A549 (cell line): ENCODE measurements around the gene SMC5. TPM values are rescaled to one million over a fixed set of nuclear protein-coding genes. Genes with fewer than 3 reads are reported as not detected.

ENCODE experiments used
- ATAC-seq, 2 experiments: fragments of 200-7000 bp in 1 of 2; fragments of >200 bp in 1 of 2; cut with Nextera tagmentation in 1 of 2; cut with Tn5 transposase in 1 of 2; 3 replicates each; pipeline versions ENCODE4 v1.8.0 to v1.9.1; 2018 to 2020; ENCODE audit warnings: mild to moderate bottlenecking in 1 of 2, moderate library complexity in 1 of 2
- CTCF ChIA-PET: fragments of 300-600 bp; sonication (Branson Sonifier 250); formaldehyde crosslinking; extraction: SDS; loops from one replicate; lab custom pipeline; 2021; ENCODE audit warnings: antibody characterized with exemption, inconsistent platforms; lab: Yijun Ruan, JAX
- POLR2A ChIA-PET: fragments of 350-600 bp; formaldehyde crosslinking; extraction: SDS; loops from one replicate; lab custom pipeline; 2021; ENCODE audit warnings: antibody characterized with exemption, inconsistent platforms; lab: Yijun Ruan, JAX
- DNase-seq, 2 experiments: peaks; one replicate each; pipeline versions ENCODE4 v3.0.0 to v3.0.0-alpha.2; 2011 to 2016; ENCODE audit warnings: low read depth in 1 of 2, low spot score in 1 of 2
- FAIRE-seq: peaks from 2 replicates; lab custom pipeline; 2011; peaks lifted over from hg19 to GRCh38; lab: Jason Lieb, UNC
- H3K27ac ChIP-seq, 2 experiments: fragments of >200 bp; sonication (Bioruptor Twin); formaldehyde crosslinking; 3 replicates each; pipeline ENCODE4 v1.5.1; 2016 to 2017
- H3K4me1 ChIP-seq: fragments of >200 bp; sonication (Bioruptor Twin); formaldehyde crosslinking; 3 replicates; pipeline ENCODE4 v1.6.1; 2016
- H3K4me2 ChIP-seq: fragments of >200 bp; sonication (Bioruptor Twin); formaldehyde crosslinking; 3 replicates; pipeline ENCODE4 v1.6.1; 2016
- H3K4me3 ChIP-seq: fragments of >200 bp; sonication (Bioruptor Twin); formaldehyde crosslinking; 3 replicates; pipeline ENCODE4 v1.5.1; 2016
- H3K9me3 ChIP-seq: fragments of >200 bp; sonication (Bioruptor Twin); formaldehyde crosslinking; 3 replicates; pipeline ENCODE4 v1.6.1; 2016
- BHLHE40 ChIP-seq: IDR thresholded peaks from 2 replicates; pipeline ENCODE4 v1.6.1; 2012; ENCODE audit warnings: low read depth, low read length, inconsistent platforms
- CBX8 ChIP-seq: fragments of 200-600 bp; sonication (generic); IDR thresholded peaks from 2 replicates; pipeline ENCODE4 v1.6.1; 2016
- CEBPB ChIP-seq, 2 experiments: fragments of >200 bp in 1 of 2; sonication (Bioruptor Twin) in 1 of 2; formaldehyde crosslinking in 1 of 2; IDR thresholded peaks; 2 replicates each; pipeline ENCODE4 v1.6.1; 2012 to 2016
- EHF ChIP-seq: fragments of 250-450 bp; sonication (Bioruptor Pico); IDR thresholded peaks from 2 replicates; pipeline ENCODE4 v1.5.0; 2020; ENCODE audit warnings: mild to moderate bottlenecking
- EHMT2 ChIP-seq: fragments of 200-600 bp; sonication (generic); IDR thresholded peaks from 2 replicates; pipeline ENCODE4 v1.6.1; 2016; ENCODE audit warnings: antibody characterized with exemption, low read depth, mild to moderate bottlenecking, moderate library complexity
- EP300 ChIP-seq, 2 experiments: fragments of >200 bp; sonication (Bioruptor Twin); formaldehyde crosslinking; IDR thresholded peaks; 2 replicates in 1 of 2; 3 replicates in 1 of 2; pipeline ENCODE4 v1.6.1; 2016 to 2017
- FOSL2 ChIP-seq, 2 experiments: fragments of 450-650 bp in 1 of 2; fragments of >200 bp in 1 of 2; sonication (Bioruptor Twin) in 1 of 2; formaldehyde crosslinking; IDR thresholded peaks; 2 replicates each; pipeline versions ENCODE4 v1.5.0 to v1.6.1; 2016 to 2020; ENCODE audit warnings: mild to moderate bottlenecking in 1 of 2, moderate library complexity in 1 of 2
- FOXS1 ChIP-seq: fragments of 250-450 bp; sonication (Bioruptor Pico); IDR thresholded peaks from 2 replicates; pipeline ENCODE4 v1.5.0; 2020; ENCODE audit warnings: mild to moderate bottlenecking, moderate library complexity
- GATA3 ChIP-seq: IDR thresholded peaks from 2 replicates; pipeline ENCODE4 v1.6.1; 2012; ENCODE audit warnings: borderline replicate concordance
- HEYL ChIP-seq: fragments of 250-450 bp; sonication (Bioruptor Pico); IDR thresholded peaks from 2 replicates; pipeline ENCODE4 v1.8.0; 2021; ENCODE audit warnings: mild to moderate bottlenecking, moderate library complexity
- HOXB13 ChIP-seq: fragments of 250-450 bp; sonication (Bioruptor Pico); IDR thresholded peaks from 2 replicates; pipeline ENCODE4 v1.5.0; 2020; ENCODE audit warnings: low read depth, mild to moderate bottlenecking, moderate library complexity
- HOXB5 ChIP-seq: fragments of 250-450 bp; sonication (Bioruptor Pico); IDR thresholded peaks from 2 replicates; pipeline ENCODE4 v1.5.0; 2020; ENCODE audit warnings: mild to moderate bottlenecking, moderate library complexity
- JUNB ChIP-seq: fragments of >200 bp; sonication (Bioruptor Twin); formaldehyde crosslinking; IDR thresholded peaks from 2 replicates; pipeline ENCODE4 v1.6.1; 2016
- KDM5A ChIP-seq: fragments of 200-600 bp; sonication (generic); IDR thresholded peaks from 2 replicates; pipeline ENCODE4 v1.6.1; 2016; ENCODE audit warnings: antibody characterized with exemption, mild to moderate bottlenecking
- MAFK ChIP-seq: fragments of 450-650 bp; IDR thresholded peaks from 2 replicates; pipeline ENCODE4 v1.6.1; 2014; ENCODE audit not compliant: partially characterized antibody
- MYC ChIP-seq: IDR thresholded peaks from 2 replicates; pipeline ENCODE4 v1.6.1; 2012; ENCODE audit warnings: mild to moderate bottlenecking, inconsistent platforms, low read length, improper control_type of control experiment, borderline replicate concordance
- NFE2L2 ChIP-seq: fragments of 150-350 bp; conservative IDR thresholded peaks from 2 replicates; pipeline ENCODE4 v1.6.1; 2014; ENCODE audit warnings: low read length
- NR3C1 ChIP-seq: fragments of >200 bp; sonication (Bioruptor Twin); formaldehyde crosslinking; IDR thresholded peaks from 3 replicates; pipeline ENCODE4 v1.6.1; 2017
- PHF8 ChIP-seq: fragments of 200-600 bp; sonication (generic); IDR thresholded peaks from 2 replicates; pipeline ENCODE4 v1.6.1; 2016; ENCODE audit warnings: low read depth, mild to moderate bottlenecking, antibody characterized with exemption, moderate library complexity, borderline replicate concordance
- POLR2A ChIP-seq: IDR thresholded peaks from 2 replicates; pipeline ENCODE4 v1.6.1; 2012; ENCODE audit warnings: mild to moderate bottlenecking, low read length
- RARB ChIP-seq: fragments of 250-450 bp; sonication (Bioruptor Pico); IDR thresholded peaks from 2 replicates; pipeline ENCODE4 v1.8.0; 2021; ENCODE audit warnings: mild to moderate bottlenecking, moderate library complexity
- RFX5 ChIP-seq: fragments of 450-650 bp; IDR thresholded peaks from 2 replicates; pipeline ENCODE4 v1.7.1; 2014; ENCODE audit warnings: antibody characterized with exemption, mild to moderate bottlenecking, moderate library complexity
- RNF2 ChIP-seq: fragments of 200-600 bp; sonication (generic); IDR thresholded peaks from 2 replicates; pipeline ENCODE4 v1.6.1; 2016; ENCODE audit warnings: low read depth, mild to moderate bottlenecking, antibody characterized with exemption, moderate library complexity, borderline replicate concordance
- SMC3 ChIP-seq: fragments of >200 bp; sonication (Bioruptor Twin); formaldehyde crosslinking; IDR thresholded peaks from 3 replicates; pipeline ENCODE4 v1.6.1; 2018; ENCODE audit warnings: inconsistent platforms
- TFCP2L1 ChIP-seq: fragments of 250-450 bp; sonication (Bioruptor Pico); IDR thresholded peaks from 2 replicates; pipeline ENCODE4 v1.5.0; 2021; ENCODE audit warnings: mild to moderate bottlenecking
- ZNF302 ChIP-seq: fragments of 250-450 bp; sonication (Bioruptor Pico); IDR thresholded peaks from 2 replicates; pipeline ENCODE4 v1.9.0; 2021; ENCODE audit warnings: inconsistent platforms, mild to moderate bottlenecking, moderate library complexity
- ZSCAN20 ChIP-seq: fragments of 250-450 bp; sonication (Bioruptor Pico); IDR thresholded peaks from 2 replicates; pipeline ENCODE4 v1.8.0; 2022; ENCODE audit warnings: mild to moderate bottlenecking, moderate library complexity
- WGBS: methylation state at CpG from one replicate; pipeline ENCODE4 v1.1.6; 2017; ENCODE audit errors: missing lambda C conversion rate; 5-methylcytosine and 5-hydroxymethylcytosine counted together
- polyA plus RNA-seq, 4 experiments: library from polyadenylated mRNA; depleted of rRNA in 3 of 4; stranded (reverse); fragments of >200 nt; fragmentation: RNase III in 1 of 4; extraction: RNeasy Plus Mini Kit Qiagen cat#74134 plus additional on column Dnase treatment in 1 of 4; gene quantifications; 2 replicates in 3 of 4; 3 replicates in 1 of 4; pipeline ENCODE4 v1.2.3, GENCODE V29; 2011 to 2017
- TF ChIP-seq, protein P1 (sequence below): fragments of >200 bp; sonication (Bioruptor Twin); formaldehyde crosslinking; IDR thresholded peaks from 2 replicates; pipeline ENCODE4 v1.6.1; 2016
- TF ChIP-seq, protein P2 (sequence below): IDR thresholded peaks from 2 replicates; pipeline ENCODE4 v1.6.1; 2012; ENCODE audit warnings: low read depth, borderline replicate concordance
- TF ChIP-seq, protein P3 (sequence below): fragments of 250-450 bp; sonication (Bioruptor Pico); IDR thresholded peaks from 2 replicates; pipeline ENCODE4 v1.5.0; 2020; ENCODE audit warnings: low read depth, mild to moderate bottlenecking, moderate library complexity

The SMC5 gene
- polyA plus RNA-seq, 2 of the 4 experiments (the other 2 are of a cell fraction) = 17.4 to 28.0 TPM

DNA sequence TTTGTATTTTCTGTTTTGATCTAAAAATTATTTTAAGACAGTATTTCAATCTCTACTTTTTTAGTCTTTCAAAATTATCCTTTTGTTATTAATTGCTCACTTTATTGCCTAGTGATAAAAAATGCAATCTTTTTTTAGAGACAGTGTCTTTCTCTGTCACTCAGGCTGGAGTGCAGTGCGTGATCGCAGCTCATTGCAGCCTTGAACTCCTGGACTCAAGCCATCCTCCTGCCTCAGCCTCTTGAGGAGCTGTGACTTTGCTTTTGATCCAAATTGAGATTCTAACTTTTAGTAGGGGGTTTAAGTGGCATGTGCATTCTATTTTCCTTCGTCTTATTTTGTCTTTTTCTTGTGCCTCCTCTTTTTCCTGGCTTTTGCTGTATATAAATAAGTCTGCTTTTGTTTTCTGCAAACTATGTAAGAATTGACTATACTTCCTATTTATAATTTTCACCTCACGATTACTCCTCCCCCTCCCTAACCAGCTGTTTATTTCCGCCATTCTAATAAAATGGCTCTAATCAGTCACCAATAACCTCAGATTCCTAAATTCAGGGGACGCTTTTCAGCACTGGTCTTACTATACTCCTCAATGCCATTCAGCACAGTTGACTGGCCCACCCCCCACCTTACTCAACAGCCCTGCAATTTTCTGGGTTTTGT lies 123.4 kb downstream of the SMC5 start:
- 85% methylated on average over 6 of the region's 6 CpGs for WGBS
- no peak overlapping the region for H3K4me3 ChIP-seq
- DNase-seq = no peak
- POLR2A ChIA-PET = no interaction called here
- CTCF ChIA-PET = interaction anchor here (0.7 to 1.0 kb wide), 2 partner anchors 22 to 30 kb away, joined by 3 read pairs; no protein-coding TSS in a partner anchor
- no peaks in the 10 kb centered on the region for H3K9me3 ChIP-seq
- no peaks in the 10 kb centered on the region for H3K4me1 ChIP-seq
- FAIRE-seq = no peak
- no peak overlapping the region for H3K27ac ChIP-seq
- no peak for ATAC-seq
- TF ChIP-seq, protein P1, sequence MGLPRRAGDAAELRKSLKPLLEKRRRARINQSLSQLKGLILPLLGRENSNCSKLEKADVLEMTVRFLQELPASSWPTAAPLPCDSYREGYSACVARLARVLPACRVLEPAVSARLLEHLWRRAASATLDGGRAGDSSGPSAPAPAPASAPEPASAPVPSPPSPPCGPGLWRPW = no peak
- TF ChIP-seq, protein P2, sequence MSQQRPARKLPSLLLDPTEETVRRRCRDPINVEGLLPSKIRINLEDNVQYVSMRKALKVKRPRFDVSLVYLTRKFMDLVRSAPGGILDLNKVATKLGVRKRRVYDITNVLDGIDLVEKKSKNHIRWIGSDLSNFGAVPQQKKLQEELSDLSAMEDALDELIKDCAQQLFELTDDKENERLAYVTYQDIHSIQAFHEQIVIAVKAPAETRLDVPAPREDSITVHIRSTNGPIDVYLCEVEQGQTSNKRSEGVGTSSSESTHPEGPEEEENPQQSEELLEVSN = no peak
- TF ChIP-seq HOXB5 (CRISPR knock-in tag) = no peak
- TF ChIP-seq POLR2A = no peak
- no peak for TF ChIP-seq NFE2L2
- TF ChIP-seq ZSCAN20 (CRISPR knock-in tag) = no peak
- no peak for TF ChIP-seq RNF2
- TF ChIP-seq SMC3 = no peak
- TF ChIP-seq HOXB13 (CRISPR knock-in tag) = no peak
- no peak for TF ChIP-seq KDM5A
- TF ChIP-seq NR3C1 = no peak
- TF ChIP-seq, protein P3, sequence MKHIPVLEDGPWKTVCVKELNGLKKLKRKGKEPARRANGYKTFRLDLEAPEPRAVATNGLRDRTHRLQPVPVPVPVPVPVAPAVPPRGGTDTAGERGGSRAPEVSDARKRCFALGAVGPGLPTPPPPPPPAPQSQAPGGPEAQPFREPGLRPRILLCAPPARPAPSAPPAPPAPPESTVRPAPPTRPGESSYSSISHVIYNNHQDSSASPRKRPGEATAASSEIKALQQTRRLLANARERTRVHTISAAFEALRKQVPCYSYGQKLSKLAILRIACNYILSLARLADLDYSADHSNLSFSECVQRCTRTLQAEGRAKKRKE (CRISPR knock-in tag) = no peak
- no peak for TF ChIP-seq MAFK
- no peak for TF ChIP-seq JUNB
- no peak for TF ChIP-seq FOXS1 (CRISPR knock-in tag)
- H3K4me2 ChIP-seq = no peak overlapping the region

DNA sequence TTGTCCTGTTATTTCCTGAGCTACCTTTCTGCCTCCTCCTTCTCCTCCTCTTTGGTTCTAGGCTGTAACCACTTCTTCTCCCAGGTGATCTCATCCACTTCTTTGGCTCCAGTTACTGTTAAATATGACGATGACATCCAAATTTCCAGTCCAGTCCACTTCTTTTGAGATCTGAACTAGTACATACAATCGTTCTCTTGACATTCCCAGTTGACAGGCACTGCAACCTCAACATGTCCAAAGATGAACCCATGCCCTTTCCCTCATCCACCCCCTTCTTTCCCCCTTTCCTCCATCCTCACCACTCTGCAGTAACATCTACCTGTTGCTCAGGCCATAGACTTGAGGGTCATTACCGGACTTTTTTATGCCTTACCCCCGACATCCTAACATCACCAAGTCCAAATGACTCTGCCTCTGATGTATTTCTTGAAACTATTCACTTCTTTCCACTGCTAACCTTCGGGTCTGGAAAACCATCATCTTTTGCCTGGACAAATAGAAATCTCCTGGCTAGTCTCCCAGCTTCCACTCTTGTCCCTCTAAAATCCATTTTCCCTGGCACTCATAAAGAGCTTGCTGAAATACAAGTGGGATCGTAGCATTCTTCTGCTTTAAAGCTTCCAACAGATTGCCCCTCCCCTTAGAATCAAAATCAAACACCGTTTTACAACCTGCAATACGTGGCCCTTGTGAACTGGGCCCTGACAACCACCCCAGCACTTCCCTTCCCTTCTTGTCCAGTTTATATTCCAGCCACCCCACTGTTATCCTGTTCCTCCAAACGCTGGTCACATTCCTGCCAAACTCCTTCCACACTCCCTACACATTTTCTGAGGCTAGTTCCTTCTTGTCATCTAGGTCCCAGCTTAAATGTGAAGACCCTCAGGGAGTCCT lies 124.2 kb downstream of the SMC5 start:
- Histone ChIP-seq H3K4me3 (no peak overlapping the region), H3K9me3 (no peaks in the 10 kb centered on the region), H3K4me2 (no peak overlapping the region), H3K4me1 (no peaks in the 10 kb centered on the region), H3K27ac (no peak overlapping the region)
- ATAC-seq (no peak), DNase-seq (no peak), FAIRE-seq (no peak)
- POLR2A ChIA-PET = no interaction called here
- CTCF ChIA-PET = interaction anchor here (0.6 to 1.6 kb wide), 5 partner anchors 19 to 102 kb away, joined by 3 to 6 read pairs (median 3); no protein-coding TSS in a partner anchor
- WGBS = 62% methylated on average over 9 of the region's 9 CpGs
- TF ChIP-seq ZNF302 (CRISPR knock-in tag) = no peak
- TF ChIP-seq BHLHE40 = no peak
- TF ChIP-seq CBX8 = no peak
- TF ChIP-seq RFX5 = no peak
- no peak for TF ChIP-seq EHMT2
- TF ChIP-seq HEYL (CRISPR knock-in tag) = no peak
- no peak for TF ChIP-seq TFCP2L1 (CRISPR knock-in tag)
- no peak for TF ChIP-seq NR3C1
- no peak for TF ChIP-seq CEBPB (IDR thresholded peaks at IDR 0.05)
- TF ChIP-seq RARB = no peak
- TF ChIP-seq MYC = no peak
- TF ChIP-seq FOXS1 (CRISPR knock-in tag) = no peak
- TF ChIP-seq GATA3 = no peak
- no peak for TF ChIP-seq FOSL2 (IDR thresholded peaks at IDR 0.05)
- TF ChIP-seq FOSL2 (CRISPR knock-in tag; IDR thresholded peaks at IDR 0.05) = no peak
- TF ChIP-seq PHF8 = no peak
- no peak for TF ChIP-seq EHF (CRISPR knock-in tag)
- no peak for TF ChIP-seq EP300 (IDR thresholded peaks at IDR 0.05)
